Measurements from ENCODE around the gene CDPF1.

Gene CDPF1

DNA sequence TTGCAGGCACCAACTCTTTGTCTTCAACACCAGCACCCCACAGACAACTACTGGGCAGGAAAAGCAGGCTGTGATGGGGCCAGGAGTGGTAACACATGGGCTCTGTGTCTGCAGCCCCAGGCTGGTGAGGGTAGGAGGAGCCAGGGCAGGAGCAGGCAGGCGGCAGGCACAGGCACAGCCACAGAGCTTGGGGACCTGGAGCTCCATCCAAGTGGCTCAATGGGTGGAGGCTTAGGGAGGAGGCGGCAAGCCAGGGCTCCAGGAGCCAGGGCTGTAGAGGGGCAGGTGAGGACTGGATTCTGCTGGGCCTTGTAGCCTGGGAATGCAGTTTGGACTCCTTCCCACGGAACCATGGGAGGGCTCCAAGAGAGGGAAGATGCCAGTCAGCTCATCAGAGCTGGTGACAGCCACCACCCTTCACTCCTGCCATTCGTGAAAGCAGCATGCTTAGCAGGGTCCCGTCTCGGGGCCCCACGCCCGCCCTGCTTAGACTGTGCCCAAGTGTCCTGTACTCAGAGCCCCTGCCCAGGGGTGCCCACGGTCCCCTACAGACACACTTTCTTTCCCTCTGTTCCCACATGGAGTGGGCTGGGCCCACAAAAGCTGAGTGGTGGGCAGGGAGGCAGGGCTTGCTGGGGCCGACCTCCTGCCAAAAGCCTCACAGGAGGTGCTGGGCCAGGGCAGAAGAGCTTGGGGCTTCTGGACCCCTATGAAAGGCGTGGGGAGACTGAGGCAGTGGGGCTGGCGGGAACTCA lies 30.1 kb upstream of the CDPF1 start:
- H3K4me3 ChIP-seq (ENCODE audit: low read depth, low read length), result no peak overlapping the region
- DNase-seq (ENCODE audit: low read depth), result no peak
- no peak for TF ChIP-seq CTCF (conservative IDR thresholded peaks at IDR 0.05; ENCODE audit: low read depth, low read length)

DNA sequence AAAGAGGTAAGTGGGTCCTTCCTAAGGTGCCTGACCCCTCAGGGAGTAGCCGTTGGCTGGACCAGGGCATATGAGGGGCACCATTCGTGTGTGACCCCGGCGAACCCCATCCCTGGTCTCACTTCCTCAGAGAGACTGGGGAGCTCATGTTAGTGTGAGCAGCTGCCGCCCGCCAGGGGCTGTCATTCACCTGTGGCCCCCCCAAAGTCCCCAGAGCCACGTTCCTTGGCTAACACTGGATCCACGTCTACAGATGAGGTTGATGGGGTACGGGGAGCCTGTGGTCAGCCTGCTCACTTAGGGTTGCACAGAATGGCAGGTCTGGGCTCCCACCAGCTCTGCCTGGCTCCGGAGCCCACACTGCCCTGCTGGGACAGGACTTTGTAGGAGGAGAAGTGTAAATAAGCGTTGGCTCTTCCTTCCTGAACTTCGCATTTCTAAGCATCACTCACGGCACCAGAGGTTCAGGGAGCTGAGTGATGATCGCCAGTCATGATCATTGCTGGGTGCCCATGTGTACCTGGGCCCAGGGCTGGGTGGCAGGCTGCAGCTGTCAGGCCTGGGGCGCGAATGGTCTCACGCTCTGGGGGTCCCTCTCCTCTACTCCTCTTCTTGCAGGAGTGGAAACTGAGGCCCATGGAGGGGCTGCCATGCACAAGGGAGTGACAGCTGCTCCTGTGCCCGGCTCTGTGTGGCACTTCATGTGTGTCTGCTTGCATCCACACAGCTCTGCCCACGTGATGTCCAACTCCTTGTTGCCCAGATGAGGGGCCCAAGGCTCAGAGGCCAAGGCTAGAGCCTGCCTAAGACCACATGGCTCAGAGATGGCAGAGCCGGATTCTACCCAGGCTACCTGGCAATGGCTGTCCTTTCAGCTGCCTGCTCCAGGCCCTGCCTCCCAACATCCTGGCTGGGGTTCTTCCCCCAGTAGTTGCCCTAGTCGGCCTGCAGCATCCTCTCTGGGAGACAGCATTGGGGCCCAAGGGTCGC lies 28.9 kb upstream of the CDPF1 start:
- no peak for DNase-seq (ENCODE audit: low read depth)
- no peak for TF ChIP-seq CTCF (conservative IDR thresholded peaks at IDR 0.05; ENCODE audit: low read depth, low read length)
- H3K4me3 ChIP-seq (ENCODE audit: low read depth, low read length), result no peak overlapping the region

- DNase-seq (ENCODE audit: low read depth), result no peak
- TF ChIP-seq CTCF (conservative IDR thresholded peaks at IDR 0.05; ENCODE audit: low read depth, low read length), result no peak
- no peak overlapping the region for H3K4me3 ChIP-seq (ENCODE audit: low read depth, low read length)
Measured at GRCh38 chr22:46276563-46276962, 26.5 kb upstream of the CDPF1 start.

GRCh38 chr22:46275455-46276122 lies 25.5 kb upstream of the CDPF1 start:
- DNase-seq (ENCODE audit: low read depth), result no peak
- no peak overlapping the region for H3K4me3 ChIP-seq (ENCODE audit: low read depth, low read length)
- TF ChIP-seq CTCF (conservative IDR thresholded peaks at IDR 0.05; ENCODE audit: low read depth, low read length), result no peak

GRCh38 chr22:46274381-46274780 lies 24.3 kb upstream of the CDPF1 start:
- no peak for DNase-seq (ENCODE audit: low read depth)
- no peak overlapping the region for H3K4me3 ChIP-seq (ENCODE audit: low read depth, low read length)
- no peak for TF ChIP-seq CTCF (conservative IDR thresholded peaks at IDR 0.05; ENCODE audit: low read depth, low read length)

- H3K4me3 ChIP-seq (ENCODE audit: low read depth, low read length), result no peak overlapping the region
- DNase-seq (ENCODE audit: low read depth), result no peak
- no peak for TF ChIP-seq CTCF (conservative IDR thresholded peaks at IDR 0.05; ENCODE audit: low read depth, low read length)
Measured at GRCh38 chr22:46273432-46274148, 23.5 kb upstream of the CDPF1 start.
